HUES48 (cell line): ENCODE results near the gene EMC10.

Source experiments
- H3K27ac ChIP-seq: one replicate; pipeline ENCODE4 v1.7.0; 2013; ENCODE audit warnings: low read depth, low read length, inconsistent platforms
- H3K27me3 ChIP-seq: 2 replicates; pipeline ENCODE4 v1.6.1; 2013; ENCODE audit warnings: mild to moderate bottlenecking, low read length; ENCODE audit not compliant: control insufficient read depth, insufficient read depth
- H3K36me3 ChIP-seq: 2 replicates; pipeline ENCODE4 v1.6.1; 2013; ENCODE audit warnings: low read length; ENCODE audit not compliant: control insufficient read depth, insufficient read depth
- H3K4me1 ChIP-seq: 2 replicates; pipeline ENCODE4 v1.6.1; 2013; ENCODE audit warnings: mild to moderate bottlenecking, low read length; ENCODE audit not compliant: control insufficient read depth, insufficient read depth
- H3K4me3 ChIP-seq: 2 replicates; pipeline ENCODE4 v1.5.1; 2013; ENCODE audit warnings: mild to moderate bottlenecking, low read depth, low read length
- H3K9ac ChIP-seq: 2 replicates; pipeline ENCODE4 v1.6.1; 2013; ENCODE audit warnings: mild to moderate bottlenecking, low read depth, low read length, moderate library complexity
- H3K9me3 ChIP-seq: 2 replicates; pipeline ENCODE4 v1.6.1; 2013; ENCODE audit warnings: low read length; ENCODE audit not compliant: control insufficient read depth, insufficient read depth

Gene EMC10

GRCh38 chr19:50536662-50537305 lies 60.5 kb downstream of the EMC10 start:
- Histone ChIP-seq H3K27me3 (no peaks in the 10 kb centered on the region), H3K4me3 (no peak overlapping the region), H3K4me1 (no peaks in the 10 kb centered on the region), H3K36me3 (no peaks in the 10 kb centered on the region), H3K27ac (no peak overlapping the region), H3K9ac (no peak overlapping the region), H3K9me3 (0 out of 2 replicates have a peak, but pooled peaks cover 3% of the 10 kb centered on the region)

GRCh38 chr19:50537306-50537685 lies 61.0 kb downstream of the EMC10 start:
- no peaks in the 10 kb centered on the region for H3K4me1 ChIP-seq
- H3K36me3 ChIP-seq: no peaks in the 10 kb centered on the region
- H3K9me3 ChIP-seq: 0 out of 2 replicates have a peak, but pooled peaks cover 3% of the 10 kb centered on the region
- H3K9ac ChIP-seq: no peak overlapping the region
- no peaks in the 10 kb centered on the region for H3K27me3 ChIP-seq
- H3K27ac ChIP-seq: no peak overlapping the region
- H3K4me3 ChIP-seq: no peak overlapping the region

GRCh38 chr19:50537769-50538230 lies 61.5 kb downstream of the EMC10 start:
- no peaks in the 10 kb centered on the region for H3K4me1 ChIP-seq
- no peaks in the 10 kb centered on the region for H3K27me3 ChIP-seq
- no peak overlapping the region for H3K9ac ChIP-seq
- no peak overlapping the region for H3K27ac ChIP-seq
- H3K9me3 ChIP-seq: 0 out of 2 replicates have a peak, but pooled peaks cover 3% of the 10 kb centered on the region
- no peak overlapping the region for H3K4me3 ChIP-seq
- no peaks in the 10 kb centered on the region for H3K36me3 ChIP-seq
